ENCODE data around the gene DIRAS3.
"Not testable (repeated sequence)": the region's sequence is repeated elsewhere in the genome, so short reads cannot be mapped to it uniquely, and the experiment has no call there.

The DIRAS3 gene

GRCh38 chr1:68024635-68025338, 25.6 kb downstream of the DIRAS3 start:
- no peak for DNase-seq

DNA sequence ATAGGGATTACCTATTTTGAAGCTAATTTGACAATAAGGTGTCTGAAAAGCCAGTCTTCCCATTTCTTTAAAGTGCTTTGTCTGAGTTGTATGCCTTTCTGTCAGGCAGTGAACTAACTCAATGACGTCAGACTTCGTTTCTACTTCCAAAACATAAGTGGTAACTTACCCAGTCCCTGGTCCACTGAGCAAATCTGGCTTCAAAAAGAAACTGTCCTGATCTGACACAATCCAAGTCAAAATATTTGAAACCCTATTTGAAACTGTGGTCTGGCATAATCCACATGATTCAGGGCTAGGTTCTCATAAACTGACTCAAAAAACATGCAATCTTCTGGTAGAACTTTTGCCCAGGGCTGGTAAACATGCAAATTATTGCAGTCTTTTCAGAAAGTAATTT, 34.0 kb downstream of the DIRAS3 start:
- DNase-seq: no peak

DNA sequence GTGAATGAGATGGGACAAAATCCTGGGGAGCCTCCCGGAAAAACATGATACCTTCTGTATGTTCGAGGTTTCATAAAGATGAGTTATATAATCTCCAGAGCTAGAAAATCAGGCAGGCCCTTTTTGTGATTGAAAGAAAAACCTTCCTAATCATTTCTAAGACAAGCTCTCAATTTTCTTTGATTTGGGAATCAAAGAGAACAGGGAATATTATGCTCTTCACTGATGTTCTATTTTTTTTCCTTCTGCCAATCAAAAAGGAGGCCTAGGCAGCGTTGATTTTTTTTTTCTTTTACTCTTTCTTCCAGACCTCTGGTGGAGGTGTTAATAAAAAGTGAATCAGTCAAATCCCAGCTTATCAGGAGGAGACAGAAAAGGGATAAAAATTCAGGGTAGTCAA, 34.5 kb downstream of the DIRAS3 start:
- DNase-seq: no peak

DNA sequence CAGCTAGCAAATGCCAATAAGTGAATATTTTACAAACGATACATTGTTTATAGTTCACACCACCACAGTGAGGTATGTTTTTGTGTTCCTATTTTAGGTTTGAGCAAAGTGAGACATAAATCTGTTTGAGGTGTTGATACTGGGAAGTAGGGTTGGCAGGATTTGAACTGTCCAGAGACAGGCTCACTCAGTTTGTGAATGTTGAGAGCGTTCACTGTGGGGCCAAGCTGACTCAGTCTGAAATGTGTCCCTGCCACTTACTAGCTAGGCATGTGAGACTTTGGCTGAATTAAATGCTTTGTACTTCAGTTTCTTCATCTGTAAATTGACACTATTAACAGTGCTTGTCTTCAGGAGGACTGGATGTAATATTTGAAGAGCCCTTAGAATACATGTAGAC, 35.1 kb downstream of the DIRAS3 start:
- DNase-seq: no peak

DNA sequence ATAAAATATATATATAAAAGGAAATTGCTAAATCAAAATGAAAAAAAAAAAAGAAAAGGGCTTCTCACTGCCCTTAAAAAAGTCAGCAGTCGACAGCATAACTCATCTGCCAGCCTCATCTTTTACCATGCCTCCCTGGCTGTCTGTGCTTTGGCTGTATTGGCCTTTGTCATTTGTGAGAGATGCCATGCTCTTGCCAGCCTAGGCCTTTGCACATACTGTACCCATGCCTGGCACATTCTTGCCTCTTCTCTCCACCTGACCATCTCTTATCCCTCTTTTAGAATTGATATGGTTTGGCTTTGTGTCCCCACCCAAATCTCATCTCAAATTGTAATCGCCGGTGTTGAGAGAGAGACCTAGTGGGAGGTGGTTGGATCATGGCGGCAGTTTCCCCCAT, 37.1 kb downstream of the DIRAS3 start:
- DNase-seq: no peak

GRCh38 chr1:68011657-68012375, 38.6 kb downstream of the DIRAS3 start:
- DNase-seq: no peak

- DNase-seq: no peak
These were observed 39.9 kb downstream of the DIRAS3 start for GRCh38 chr1:68010543-68010942.

DNA sequence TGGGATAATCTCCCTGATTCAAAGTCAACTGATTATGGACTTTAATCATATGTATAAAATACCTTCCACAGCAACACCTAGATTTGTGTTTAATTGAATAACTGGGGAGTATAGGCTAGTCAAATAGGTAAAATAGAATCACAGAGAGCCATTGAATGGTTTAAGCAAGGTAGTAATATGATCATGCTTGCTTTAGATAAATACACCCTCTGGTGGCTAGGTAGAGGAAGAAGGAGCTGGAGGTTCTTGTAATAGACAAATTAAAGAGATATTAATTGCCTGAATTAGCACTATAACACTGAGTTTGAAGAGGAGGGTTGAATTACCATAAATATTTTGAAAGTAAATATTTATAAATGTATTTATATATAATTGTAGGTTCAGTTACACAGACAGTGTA, 40.3 kb downstream of the DIRAS3 start:
- no peak for DNase-seq

DNA sequence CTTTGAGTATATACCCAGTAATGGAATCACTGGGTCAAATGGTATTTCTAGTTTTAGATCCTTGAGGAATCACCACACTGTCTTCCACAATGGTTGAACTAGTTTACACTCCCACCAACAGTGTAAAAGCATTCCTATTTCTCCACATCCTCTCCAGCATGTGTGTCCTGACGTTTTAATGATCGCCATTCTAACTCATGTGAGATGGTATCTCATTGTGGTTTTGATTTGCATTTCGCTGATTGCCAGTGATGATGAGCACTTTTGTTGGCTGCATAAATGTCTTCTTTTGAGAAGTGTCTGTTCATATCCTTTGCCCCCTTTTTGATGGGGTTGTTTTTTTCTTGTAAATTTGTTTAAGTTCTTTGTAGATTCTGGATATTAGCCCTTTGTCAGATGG, 46.8 kb downstream of the DIRAS3 start:
- DNase-seq: not testable (repeated sequence)

DNA sequence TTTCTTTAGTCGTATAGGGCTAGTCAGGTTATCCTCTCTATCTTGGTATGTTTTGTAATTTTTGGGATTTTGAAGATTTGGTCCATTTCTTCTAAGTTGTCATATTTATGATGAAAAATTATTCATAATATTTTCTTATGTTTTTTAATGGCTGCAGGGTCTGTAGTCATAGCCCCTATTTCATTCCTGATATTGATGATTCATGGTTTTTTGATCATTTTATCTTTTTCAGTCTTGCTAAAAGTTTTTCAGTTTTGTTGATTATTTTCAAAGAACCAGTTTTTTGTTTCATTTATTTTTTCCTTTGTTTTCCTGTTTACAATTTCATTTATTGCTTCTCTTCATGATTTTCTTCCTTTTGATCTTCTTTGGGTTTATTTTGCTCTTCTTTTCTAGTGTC, 50.2 kb downstream of the DIRAS3 start:
- DNase-seq: no peak

- no peak for DNase-seq
These were observed 52.7 kb downstream of the DIRAS3 start for GRCh38 chr1:67997746-67998145.
